ENCODE results near the gene BAG1.

DNA sequence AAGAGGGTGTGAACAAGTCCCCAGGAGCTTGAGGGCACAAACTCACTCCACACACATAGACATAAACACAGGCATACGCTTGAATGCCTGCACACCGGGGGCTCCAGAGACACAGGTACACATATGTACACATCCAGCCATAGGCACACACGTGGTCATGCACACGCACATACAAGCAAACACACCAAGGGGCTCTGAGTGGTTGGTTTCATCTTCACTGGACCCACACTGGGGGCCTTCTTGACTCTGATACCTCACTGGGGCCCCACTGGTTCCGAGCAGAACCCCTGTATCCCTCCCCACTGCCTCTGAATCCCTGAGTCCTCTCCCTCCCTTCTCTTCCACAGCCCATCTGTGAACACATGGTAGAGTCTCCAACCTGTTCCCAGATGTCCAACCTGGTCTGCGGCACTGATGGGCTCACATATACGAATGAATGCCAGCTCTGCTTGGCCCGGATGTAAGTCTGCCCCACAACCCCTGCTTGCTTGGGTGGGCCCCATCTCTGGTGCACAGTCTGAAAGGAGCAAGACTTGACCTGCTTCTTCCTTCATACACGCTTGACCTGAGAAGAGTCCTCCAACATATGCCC, 18.1 kb downstream of the BAG1 start:
- TF ChIP-seq, protein P1, sequence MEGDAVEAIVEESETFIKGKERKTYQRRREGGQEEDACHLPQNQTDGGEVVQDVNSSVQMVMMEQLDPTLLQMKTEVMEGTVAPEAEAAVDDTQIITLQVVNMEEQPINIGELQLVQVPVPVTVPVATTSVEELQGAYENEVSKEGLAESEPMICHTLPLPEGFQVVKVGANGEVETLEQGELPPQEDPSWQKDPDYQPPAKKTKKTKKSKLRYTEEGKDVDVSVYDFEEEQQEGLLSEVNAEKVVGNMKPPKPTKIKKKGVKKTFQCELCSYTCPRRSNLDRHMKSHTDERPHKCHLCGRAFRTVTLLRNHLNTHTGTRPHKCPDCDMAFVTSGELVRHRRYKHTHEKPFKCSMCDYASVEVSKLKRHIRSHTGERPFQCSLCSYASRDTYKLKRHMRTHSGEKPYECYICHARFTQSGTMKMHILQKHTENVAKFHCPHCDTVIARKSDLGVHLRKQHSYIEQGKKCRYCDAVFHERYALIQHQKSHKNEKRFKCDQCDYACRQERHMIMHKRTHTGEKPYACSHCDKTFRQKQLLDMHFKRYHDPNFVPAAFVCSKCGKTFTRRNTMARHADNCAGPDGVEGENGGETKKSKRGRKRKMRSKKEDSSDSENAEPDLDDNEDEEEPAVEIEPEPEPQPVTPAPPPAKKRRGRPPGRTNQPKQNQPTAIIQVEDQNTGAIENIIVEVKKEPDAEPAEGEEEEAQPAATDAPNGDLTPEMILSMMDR (IDR thresholded peaks at IDR 0.05) = no peak
- TF ChIP-seq POLR2A (IDR thresholded peaks at IDR 0.05) = no peak

Measured in esophagus squamous epithelium (tissue), 4 donors.